Muscle layer of duodenum (tissue), 2 donors: ENCODE measurements around the gene PIGC.

Experiments used
- H3K27ac ChIP-seq: one replicate; pipeline ENCODE4 v1.7.0; 2013; ENCODE audit warnings: mild to moderate bottlenecking, low read length
- H3K27me3 ChIP-seq: one replicate; pipeline ENCODE4 v1.7.0; 2013; ENCODE audit warnings: low read depth, mild to moderate bottlenecking, control low read depth, low read length
- H3K36me3 ChIP-seq, 2 donors: one replicate each; pipeline ENCODE4 v1.7.0; 2013; ENCODE audit warnings: low read length in 2 of 2, control low read depth in 1 of 2, mild to moderate bottlenecking in 1 of 2; ENCODE audit not compliant: insufficient read depth in 2 of 2, control insufficient read depth in 1 of 2
- H3K4me1 ChIP-seq, 2 donors: one replicate each; pipeline ENCODE4 v1.7.0; 2013; ENCODE audit warnings: low read length in 2 of 2, mild to moderate bottlenecking in 2 of 2, control low read depth in 1 of 2, moderate library complexity in 1 of 2; ENCODE audit not compliant: insufficient read depth in 2 of 2, control insufficient read depth in 1 of 2
- H3K4me3 ChIP-seq, 2 donors: one replicate each; pipeline ENCODE4 v1.7.0; 2013; ENCODE audit warnings: low read length in 2 of 2, low read depth in 1 of 2, mild to moderate bottlenecking in 1 of 2
- H3K9me3 ChIP-seq, 2 donors: one replicate each; pipeline ENCODE4 v1.7.0; 2013; ENCODE audit warnings: low read length in 2 of 2, control low read depth in 1 of 2, mild to moderate bottlenecking in 1 of 2; ENCODE audit not compliant: control insufficient read depth in 1 of 2
- donor health status: healthy.

Gene PIGC

GRCh38 chr1:172429331-172430127 lies 14.3 kb downstream of the PIGC start:
- Histone ChIP-seq H3K27ac (no peak overlapping the region), H3K4me1 (no peaks in the 10 kb centered on the region), H3K9me3 (no peaks in the 10 kb centered on the region), H3K4me3 (no peak overlapping the region), H3K27me3 (no peaks in the 10 kb centered on the region), H3K36me3 (no peaks in the 10 kb centered on the region)

GRCh38 chr1:172427191-172427590 lies 16.7 kb downstream of the PIGC start:
- Histone ChIP-seq H3K4me3 (no peak overlapping the region), H3K27ac (no peak overlapping the region), H3K27me3 (no peaks in the 10 kb centered on the region), H3K36me3 (no peaks in the 10 kb centered on the region), H3K9me3 (no peaks in the 10 kb centered on the region), H3K4me1 (no peaks in the 10 kb centered on the region)

- no peaks in the 10 kb centered on the region for H3K4me1 ChIP-seq
- no peaks in the 10 kb centered on the region for H3K36me3 ChIP-seq
- H3K27ac ChIP-seq: no peak overlapping the region
- no peaks in the 10 kb centered on the region for H3K27me3 ChIP-seq
- H3K9me3 ChIP-seq: no peaks in the 10 kb centered on the region
- no peak overlapping the region for H3K4me3 ChIP-seq
These were observed 18.5 kb downstream of the PIGC start for GRCh38 chr1:172425339-172425738.

- no peaks in the 10 kb centered on the region for H3K27me3 ChIP-seq
- no peak overlapping the region for H3K4me3 ChIP-seq
- H3K4me1 ChIP-seq: no peaks in the 10 kb centered on the region
- no peak overlapping the region for H3K27ac ChIP-seq
- H3K36me3 ChIP-seq: no peaks in the 10 kb centered on the region
- H3K9me3 ChIP-seq: no peaks in the 10 kb centered on the region
These were observed 20.5 kb downstream of the PIGC start for GRCh38 chr1:172423336-172423735.

GRCh38 chr1:172421974-172422604 lies 21.8 kb downstream of the PIGC start:
- no peaks in the 10 kb centered on the region for H3K36me3 ChIP-seq
- no peak overlapping the region for H3K27ac ChIP-seq
- H3K27me3 ChIP-seq: no peaks in the 10 kb centered on the region
- H3K4me3 ChIP-seq: no peak overlapping the region
- no peaks in the 10 kb centered on the region for H3K9me3 ChIP-seq
- no peaks in the 10 kb centered on the region for H3K4me1 ChIP-seq

- no peaks in the 10 kb centered on the region for H3K4me1 ChIP-seq
- H3K9me3 ChIP-seq: no peaks in the 10 kb centered on the region
- no peak within 1 kb of the TSS for H3K27ac ChIP-seq
- H3K4me3 ChIP-seq: no peak within 1 kb of the TSS
- H3K36me3 ChIP-seq: no peaks in the 10 kb centered on the region
- H3K27me3 ChIP-seq: no peaks in the 10 kb centered on the region
These were observed 23.5 kb downstream of the PIGC start, which contains the start of gene C1orf105 for GRCh38 chr1:172420385-172420784. TSS of gene C1orf105 (plus strand) at chr1:172420685. CDS start at chr1:172420886, 201 bp downstream.

GRCh38 chr1:172417557-172417956 lies 26.3 kb downstream of the PIGC start:
- Histone ChIP-seq H3K4me3 (no peak overlapping the region), H3K9me3 (no peaks in the 10 kb centered on the region), H3K27ac (no peak overlapping the region), H3K36me3 (no peaks in the 10 kb centered on the region), H3K4me1 (no peaks in the 10 kb centered on the region), H3K27me3 (no peaks in the 10 kb centered on the region)

GRCh38 chr1:172416496-172417035 lies 27.3 kb downstream of the PIGC start:
- Histone ChIP-seq H3K4me3 (no peak overlapping the region), H3K9me3 (no peaks in the 10 kb centered on the region), H3K27ac (no peak overlapping the region), H3K36me3 (no peaks in the 10 kb centered on the region), H3K4me1 (no peaks in the 10 kb centered on the region), H3K27me3 (no peaks in the 10 kb centered on the region)

GRCh38 chr1:172414331-172414730 lies 29.5 kb downstream of the PIGC start:
- Histone ChIP-seq H3K9me3 (no peaks in the 10 kb centered on the region), H3K27ac (no peak overlapping the region), H3K4me1 (no peaks in the 10 kb centered on the region), H3K36me3 (no peaks in the 10 kb centered on the region), H3K4me3 (no peak overlapping the region), H3K27me3 (no peaks in the 10 kb centered on the region)

GRCh38 chr1:172411791-172412338 lies 32.0 kb downstream of the PIGC start:
- no peaks in the 10 kb centered on the region for H3K4me1 ChIP-seq
- no peak overlapping the region for H3K27ac ChIP-seq
- no peak overlapping the region for H3K4me3 ChIP-seq
- no peaks in the 10 kb centered on the region for H3K36me3 ChIP-seq
- no peaks in the 10 kb centered on the region for H3K27me3 ChIP-seq
- no peaks in the 10 kb centered on the region for H3K9me3 ChIP-seq

- Histone ChIP-seq H3K36me3 (no peaks in the 10 kb centered on the region), H3K27ac (no peak overlapping the region), H3K4me3 (no peak overlapping the region), H3K4me1 (no peaks in the 10 kb centered on the region), H3K9me3 (no peaks in the 10 kb centered on the region), H3K27me3 (no peaks in the 10 kb centered on the region)
These were observed 33.8 kb downstream of the PIGC start for GRCh38 chr1:172410027-172410426.
